OCI-LY3 (cell line): Measurements from ENCODE around the gene SLC12A7.

Source experiments
- CTCF ChIP-seq: fragments of 200-600, 300-600 bp; sonication (generic); IDR thresholded peaks from 2 replicates; pipeline ENCODE4 v1.5.1; 2014; ENCODE audit warnings: antibody characterized with exemption, low read length, low read depth
- EZH2phosphoT487 ChIP-seq: fragments of 200-600 bp; shearing (Covaris generic); IDR thresholded peaks from 2 replicates; pipeline ENCODE4 v1.6.1; 2018; ENCODE audit warnings: antibody characterized with exemption, mixed run types, low read depth

GRCh38 chr5:1075555-1075881 lies 36.3 kb downstream of the SLC12A7 start:
- no peak for TF ChIP-seq CTCF
- no peak for TF ChIP-seq EZH2phosphoT487
